Panc1 (cell line): ENCODE results near the gene ERGIC1.

Experiments used
- CTCF ChIP-seq: fragments of 450-650 bp; IDR thresholded peaks from 2 replicates; pipeline ENCODE4 v1.5.1; 2017; ENCODE audit warnings: mild to moderate bottlenecking
- POLR2AphosphoS5 ChIP-seq: IDR thresholded peaks from 2 replicates; pipeline ENCODE4 v1.6.1; 2012; ENCODE audit warnings: mild to moderate bottlenecking, low read depth, low read length, moderate library complexity
- REST ChIP-seq, 2 experiments: IDR thresholded peaks; 2 replicates each; pipeline ENCODE4 v1.6.1; 2011 to 2012; ENCODE audit warnings: low read depth in 2 of 2, control low read depth in 1 of 2, low read length in 1 of 2, mild to moderate bottlenecking in 1 of 2, moderate library complexity in 1 of 2; ENCODE audit not compliant: insufficient read depth in 1 of 2
- SIN3A ChIP-seq: IDR thresholded peaks from 2 replicates; pipeline ENCODE4 v1.6.1; 2012; ENCODE audit warnings: low read depth, mild to moderate bottlenecking, low read length, moderate library complexity, borderline replicate concordance; ENCODE audit not compliant: insufficient read depth
- TCF7L2 ChIP-seq: IDR thresholded peaks from 2 replicates; pipeline ENCODE4 v1.6.1; 2011; ENCODE audit warnings: mild to moderate bottlenecking, low read depth, low read length, inconsistent platforms

GRCh38 chr5:172951371-172952033, 117.5 kb downstream of the ERGIC1 start:
- TF ChIP-seq CTCF = no peak
- TF ChIP-seq POLR2AphosphoS5 = no peak
- no peak for TF ChIP-seq TCF7L2
- no peak for TF ChIP-seq SIN3A
- no peak for TF ChIP-seq REST (IDR thresholded peaks at IDR 0.05; ENCODE audit: insufficient read depth in 1 of 2, low read depth in 2 of 2, low read length in 1 of 2)
